HepG2 (cell line): ENCODE measurements around the gene CYRIA. TPM values are rescaled to one million over a fixed set of nuclear protein-coding genes. Genes with fewer than 3 reads are reported as not detected.

Experiments used
- ATAC-seq: fragments of 200-7000 bp; cut with Tn5 transposase; 3 replicates; pipeline ENCODE4 v1.9.1; 2020; ENCODE audit warnings: mild to moderate bottlenecking, moderate library complexity
- BruUV-seq: library from RNA; stranded (reverse); fragments of 400-500 nt; replicated peaks from 2 replicates; lab custom pipeline; 2021; lab: Mats Ljungman, UMichigan
- CTCF ChIA-PET: fragments of 300-600 bp; formaldehyde crosslinking; extraction: SDS; loops from one replicate; lab custom pipeline; 2021; ENCODE audit warnings: low total read pairs, inconsistent platforms, low intra/inter-chr PET ratio; lab: Yijun Ruan, JAX
- POLR2A ChIA-PET: fragments of 350-600 bp; sonication (Branson Sonifier 250); formaldehyde crosslinking; loops from one replicate; lab custom pipeline; 2020; ENCODE audit warnings: antibody characterized with exemption, inconsistent platforms; lab: Yijun Ruan, JAX
- DNase-seq: peaks from one replicate; pipeline ENCODE4 v3.0.0-alpha.2; 2015; ENCODE audit warnings: low spot score
- FAIRE-seq: peaks from 3 replicates; lab custom pipeline; 2011; peaks lifted over from hg19 to GRCh38; lab: Jason Lieb, UNC
- H2AFZ ChIP-seq: one replicate; pipeline ENCODE4 v1.6.1; 2011; ENCODE audit warnings: low read length, inconsistent platforms
- H3K27ac ChIP-seq: fragments of 300-600 bp; 3 replicates; pipeline ENCODE4 v1.8.0; 2011; ENCODE audit warnings: mixed run types, mild to moderate bottlenecking, mixed read lengths, low read length, inconsistent platforms; ENCODE audit not compliant: insufficient read depth; ENCODE audit errors: extremely low read length
- H3K27me3 ChIP-seq, 2 experiments: fragments of 200-600 bp in 1 of 2; 2 replicates in 1 of 2; 3 replicates in 1 of 2; pipeline versions ENCODE4 v1.6.0 to v1.8.0; 2011; ENCODE audit warnings: low read length in 2 of 2, mild to moderate bottlenecking in 2 of 2, moderate library complexity in 2 of 2, inconsistent platforms in 1 of 2; ENCODE audit not compliant: insufficient read depth in 2 of 2, control insufficient read depth in 1 of 2
- H3K36me3 ChIP-seq, 2 experiments: fragments of 200-600 bp in 1 of 2; replicated peaks in 1 of 2; 2 replicates in 1 of 2; 3 replicates in 1 of 2; pipeline versions ENCODE4 v1.5.1 to v1.8.0; 2011; ENCODE audit warnings: low read length in 2 of 2, inconsistent platforms in 1 of 2; ENCODE audit not compliant: insufficient read depth in 2 of 2, control insufficient read depth in 1 of 2
- H3K4me1 ChIP-seq: 2 replicates; pipeline ENCODE4 v1.5.1; 2012; ENCODE audit warnings: low read length, inconsistent platforms; ENCODE audit not compliant: insufficient read depth
- H3K4me2 ChIP-seq: 2 replicates; pipeline ENCODE4 v1.6.0; 2011; ENCODE audit warnings: low read depth, low read length, inconsistent platforms
- H3K4me3 ChIP-seq, 3 experiments: fragments of 200-600 bp in 1 of 3; sonication (generic), shearing (Covaris generic) in 1 of 3; replicated peaks in 1 of 3; 2 replicates each; pipeline ENCODE4 v1.5.1; 2011 to 2016; ENCODE audit warnings: low read length in 3 of 3, inconsistent platforms in 2 of 3, low read depth in 2 of 3, mild to moderate bottlenecking in 2 of 3, control low read depth in 1 of 3, mixed read lengths in 1 of 3; ENCODE audit not compliant: insufficient read depth in 1 of 3
- H3K79me2 ChIP-seq: one replicate; pipeline ENCODE4 v1.6.1; 2011; ENCODE audit warnings: low read length, inconsistent platforms; ENCODE audit not compliant: insufficient read depth
- H3K9ac ChIP-seq: 2 replicates; pipeline ENCODE4 v1.6.0; 2011; ENCODE audit warnings: mild to moderate bottlenecking, low read depth, low read length, inconsistent platforms; ENCODE audit not compliant: insufficient read depth
- H3K9me3 ChIP-seq: 2 replicates; pipeline ENCODE4 v1.5.1; 2012; ENCODE audit warnings: mild to moderate bottlenecking, low read length
- H4K20me1 ChIP-seq: 2 replicates; pipeline ENCODE4 v1.6.0; 2011; ENCODE audit warnings: inconsistent platforms, mild to moderate bottlenecking, low read length, moderate library complexity; ENCODE audit not compliant: insufficient read depth
- NFRKB ChIP-seq: fragments of 450-650 bp; IDR thresholded peaks from 2 replicates; pipeline ENCODE4 v1.6.1; 2017
- RFX1 ChIP-seq: fragments of 450-650 bp; IDR thresholded peaks from 2 replicates; pipeline ENCODE4 v1.6.1; 2017
- SUZ12 ChIP-seq: fragments of 150-350 bp; IDR thresholded peaks from 2 replicates; pipeline ENCODE4 v1.6.1; 2014; ENCODE audit warnings: low read depth, low read length
- TAF15 ChIP-seq: fragments of 200-400 bp; formaldehyde crosslinking; IDR thresholded peaks from one replicate; pipeline ENCODE4 v1.6.1; 2018; ENCODE audit warnings: mild to moderate bottlenecking, low read depth, low read length; ENCODE audit not compliant: poor library complexity, severe bottlenecking
- ZC3H13 ChIP-seq: sonication (generic); formaldehyde crosslinking; IDR thresholded peaks from 2 replicates; pipeline ENCODE4 v1.8.1; 2023; ENCODE audit warnings: mild to moderate bottlenecking, missing genetic modification reagents, moderate library complexity
- ZNF660 ChIP-seq: sonication (generic); formaldehyde crosslinking; IDR thresholded peaks from 2 replicates; pipeline ENCODE4 v1.5.1; 2020; ENCODE audit warnings: mild to moderate bottlenecking, low read depth, missing genetic modification reagents, borderline replicate concordance
- ZSCAN29 ChIP-seq: sonication (generic); formaldehyde crosslinking; conservative IDR thresholded peaks from 2 replicates; pipeline ENCODE4 v1.4.0; 2020; ENCODE audit warnings: mild to moderate bottlenecking, missing genetic modification reagents
- WGBS: methylation state at CpG from one replicate; pipeline ENCODE4 v1.1.6; 2017; ENCODE audit warnings: low lambda C conversion rate; 5-methylcytosine and 5-hydroxymethylcytosine counted together
- in situ Hi-C: cut with HindIII; loops from 2 replicates; pipeline ENCODE4 v1.10.0; 2017; ENCODE audit warnings: low pct_unique_long_range_greater_than_20kb; ENCODE audit not compliant: extremely low pct_ligation_motif_present
- intact Hi-C: fragments of 100-400 bp; cut with micrococcal nuclease; formaldehyde crosslinking; loops from one replicate; pipeline ENCODE4 v1.10.0; 2022; ENCODE audit not compliant: unreplicated experiment
- polyA plus RNA-seq, 8 experiments: library from polyadenylated mRNA; depleted of rRNA in 3 of 8; stranded (reverse) in 7 of 8; unstranded in 1 of 8; fragments of >200 nt; fragmentation: Illumina TruSeq in 4 of 8; extraction: Trizol in 4 of 8; gene quantifications; 2 replicates each; pipeline versions ENCODE4 v1.2.1 to v1.2.3, GENCODE V29; 2011 to 2016; ENCODE audit warnings: low read depth in 4 of 8, missing spikeins in 1 of 8, mixed read lengths in 1 of 8; ENCODE audit not compliant: insufficient read depth in 1 of 8
- total RNA-seq, 5 experiments: library from RNA; depleted of rRNA; stranded (reverse); fragments of >200 nt; fragmentation: Illumina TruSeq; extraction: Trizol; gene quantifications; 2 replicates each; pipeline ENCODE4 v1.2.3, GENCODE V29; 2016; ENCODE audit warnings: low read depth in 1 of 5
- TF ChIP-seq, protein P1 (sequence below): IDR thresholded peaks from 2 replicates; pipeline ENCODE4 v1.6.1; 2016; ENCODE audit warnings: low read depth, missing genetic modification reagents, missing compliant biosample characterization
- TF ChIP-seq, protein P2 (sequence below): sonication (generic); formaldehyde crosslinking; IDR thresholded peaks from 2 replicates; pipeline ENCODE4 v1.4.0; 2020; ENCODE audit warnings: missing genetic modification reagents, borderline replicate concordance

Gene CYRIA
- total and polyA plus RNA-seq, 2 of the 13 experiments (the other 11 are each of a cell fraction or from before 2014, with no cell fraction given): 0.09 TPM; not detected in 1

DNA sequence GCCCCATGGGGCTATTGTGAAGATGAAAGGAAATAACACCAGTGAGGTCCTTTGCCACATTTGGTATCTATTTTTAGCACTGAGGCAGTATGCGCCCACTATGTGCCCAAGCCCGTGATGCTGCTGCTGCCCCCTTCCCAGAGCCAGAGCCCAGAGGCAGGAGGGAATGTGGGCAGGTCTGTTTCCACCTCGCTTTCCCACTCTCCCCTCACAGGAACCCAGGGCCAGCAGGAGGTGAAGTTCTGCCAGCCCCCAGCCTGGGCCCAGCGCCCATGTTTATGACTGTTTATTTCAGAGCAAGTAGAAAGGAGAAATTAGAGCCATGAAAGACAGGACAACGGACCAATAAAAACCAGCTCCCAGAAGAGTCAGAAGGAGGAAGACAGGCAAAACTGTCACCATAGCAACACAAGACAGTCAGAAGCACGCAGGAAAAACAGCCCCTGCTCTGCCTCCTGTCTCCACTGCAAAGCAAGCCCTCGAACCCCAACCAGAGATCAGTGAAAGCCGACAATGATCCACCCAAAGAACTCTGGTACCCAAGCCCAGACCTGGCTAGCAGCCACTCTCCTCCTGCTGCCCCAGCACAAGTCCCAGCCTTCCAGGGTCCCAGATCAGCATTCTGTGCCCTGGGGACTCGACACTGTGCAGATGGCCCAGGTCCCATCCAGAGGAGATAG, 1.4 kb downstream of the CYRIA start:
- no TSS peak for BruUV-seq
- Histone ChIP-seq H4K20me1 (peaks cover 4% of the 10 kb centered on the region; the same call in 1 of the 2 replicates), H3K27ac (no peak overlapping the region), H3K79me2 (no peaks in the 10 kb centered on the region), H3K36me3 (no peaks in the 10 kb centered on the region), H3K4me2 (no peak overlapping the region), H2AFZ (no peak overlapping the region), H3K4me3 (no peak overlapping the region), H3K9me3 (no peaks in the 10 kb centered on the region), H3K4me1 (peaks cover 5% of the 10 kb centered on the region; the same call in 1 of the 2 replicates), H3K9ac (no peak overlapping the region), H3K27me3 (peaks cover 6 to 45% of the 10 kb centered on the region in 2 experiments; a peak in 3 of 5 replicates)
- DNase-seq: no peak
- WGBS: 40% methylated on average over 8 of the region's 9 CpGs
- ChIA-PET POLR2A (no interaction called here), CTCF (no interaction called here)
- ATAC-seq: no peak
- in situ Hi-C loops (no loop called here), intact Hi-C loops (no loop called here)
- no peak for FAIRE-seq
- TF ChIP-seq RFX1 (peak; percentile 53; the same call in 1 of the 2 replicates), SUZ12 (no peak)

DNA sequence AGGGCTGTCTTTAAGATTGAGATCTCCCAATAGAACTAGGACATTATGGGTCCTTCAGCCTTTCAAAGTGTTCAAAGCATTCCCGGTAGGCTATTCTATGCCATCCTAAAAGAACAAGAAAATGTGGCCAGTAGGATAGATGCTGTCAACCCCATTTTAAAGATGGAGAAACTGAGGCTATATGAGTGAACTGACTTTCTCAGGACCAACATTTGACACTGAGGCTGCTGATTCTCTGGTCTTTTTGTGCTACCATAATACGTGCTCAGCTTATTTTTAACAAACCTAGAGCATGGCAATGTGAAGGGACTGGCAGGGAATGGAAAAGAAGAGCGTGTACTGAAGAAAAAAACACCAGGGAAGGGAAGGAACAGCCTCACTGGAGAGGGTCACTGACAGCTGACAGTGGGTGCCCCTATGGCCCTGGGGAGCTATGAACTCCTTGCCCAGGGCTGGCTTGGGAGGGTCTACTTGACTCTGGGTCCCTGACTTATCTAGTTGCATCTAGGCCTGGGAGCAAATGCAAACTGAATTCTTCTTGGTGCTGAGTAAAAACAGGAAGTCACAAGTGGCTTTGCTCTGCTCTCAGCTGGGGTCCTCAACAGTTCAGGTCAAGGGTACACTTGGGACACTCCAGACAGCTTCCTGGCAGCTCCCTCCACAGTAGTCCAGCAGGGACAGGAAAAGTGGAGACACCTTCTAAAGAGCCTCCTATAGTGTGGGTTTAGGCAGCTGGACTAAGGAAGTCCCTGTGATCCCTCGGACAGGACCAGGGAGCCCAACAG, 2.3 kb downstream of the CYRIA start:
- intact Hi-C loops (no loop called here), in situ Hi-C loops (no loop called here)
- Histone ChIP-seq H3K4me3 (no peak overlapping the region), H2AFZ (no peak overlapping the region), H3K4me2 (no peak overlapping the region), H3K9ac (no peak overlapping the region), H3K27me3 (peaks cover 6 to 48% of the 10 kb centered on the region in 2 experiments; a peak in 3 of 5 replicates), H3K79me2 (no peaks in the 10 kb centered on the region), H3K27ac (no peak overlapping the region), H3K9me3 (no peaks in the 10 kb centered on the region), H3K4me1 (peaks cover 5% of the 10 kb centered on the region; the same call in 1 of the 2 replicates), H4K20me1 (peaks cover 4% of the 10 kb centered on the region; the same call in 1 of the 2 replicates), H3K36me3 (no peaks in the 10 kb centered on the region)
- FAIRE-seq (no peak), ATAC-seq (no peak), DNase-seq (no peak)
- ChIA-PET CTCF (no interaction called here), POLR2A (no interaction called here)
- no TSS peak for BruUV-seq
- WGBS: 19% methylated on average over 4 of the region's 4 CpGs
- TF ChIP-seq, protein P1, sequence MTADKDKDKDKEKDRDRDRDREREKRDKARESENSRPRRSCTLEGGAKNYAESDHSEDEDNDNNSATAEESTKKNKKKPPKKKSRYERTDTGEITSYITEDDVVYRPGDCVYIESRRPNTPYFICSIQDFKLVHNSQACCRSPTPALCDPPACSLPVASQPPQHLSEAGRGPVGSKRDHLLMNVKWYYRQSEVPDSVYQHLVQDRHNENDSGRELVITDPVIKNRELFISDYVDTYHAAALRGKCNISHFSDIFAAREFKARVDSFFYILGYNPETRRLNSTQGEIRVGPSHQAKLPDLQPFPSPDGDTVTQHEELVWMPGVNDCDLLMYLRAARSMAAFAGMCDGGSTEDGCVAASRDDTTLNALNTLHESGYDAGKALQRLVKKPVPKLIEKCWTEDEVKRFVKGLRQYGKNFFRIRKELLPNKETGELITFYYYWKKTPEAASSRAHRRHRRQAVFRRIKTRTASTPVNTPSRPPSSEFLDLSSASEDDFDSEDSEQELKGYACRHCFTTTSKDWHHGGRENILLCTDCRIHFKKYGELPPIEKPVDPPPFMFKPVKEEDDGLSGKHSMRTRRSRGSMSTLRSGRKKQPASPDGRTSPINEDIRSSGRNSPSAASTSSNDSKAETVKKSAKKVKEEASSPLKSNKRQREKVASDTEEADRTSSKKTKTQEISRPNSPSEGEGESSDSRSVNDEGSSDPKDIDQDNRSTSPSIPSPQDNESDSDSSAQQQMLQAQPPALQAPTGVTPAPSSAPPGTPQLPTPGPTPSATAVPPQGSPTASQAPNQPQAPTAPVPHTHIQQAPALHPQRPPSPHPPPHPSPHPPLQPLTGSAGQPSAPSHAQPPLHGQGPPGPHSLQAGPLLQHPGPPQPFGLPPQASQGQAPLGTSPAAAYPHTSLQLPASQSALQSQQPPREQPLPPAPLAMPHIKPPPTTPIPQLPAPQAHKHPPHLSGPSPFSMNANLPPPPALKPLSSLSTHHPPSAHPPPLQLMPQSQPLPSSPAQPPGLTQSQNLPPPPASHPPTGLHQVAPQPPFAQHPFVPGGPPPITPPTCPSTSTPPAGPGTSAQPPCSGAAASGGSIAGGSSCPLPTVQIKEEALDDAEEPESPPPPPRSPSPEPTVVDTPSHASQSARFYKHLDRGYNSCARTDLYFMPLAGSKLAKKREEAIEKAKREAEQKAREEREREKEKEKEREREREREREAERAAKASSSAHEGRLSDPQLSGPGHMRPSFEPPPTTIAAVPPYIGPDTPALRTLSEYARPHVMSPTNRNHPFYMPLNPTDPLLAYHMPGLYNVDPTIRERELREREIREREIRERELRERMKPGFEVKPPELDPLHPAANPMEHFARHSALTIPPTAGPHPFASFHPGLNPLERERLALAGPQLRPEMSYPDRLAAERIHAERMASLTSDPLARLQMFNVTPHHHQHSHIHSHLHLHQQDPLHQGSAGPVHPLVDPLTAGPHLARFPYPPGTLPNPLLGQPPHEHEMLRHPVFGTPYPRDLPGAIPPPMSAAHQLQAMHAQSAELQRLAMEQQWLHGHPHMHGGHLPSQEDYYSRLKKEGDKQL (CRISPR knock-in tag): no peak
- TF ChIP-seq ZSCAN29 (CRISPR knock-in tag) (no peak), ZNF660 (CRISPR knock-in tag) (no peak), ZC3H13 (CRISPR knock-in tag) (no peak), NFRKB (no peak), TAF15 (no peak)
- TF ChIP-seq, protein P2, sequence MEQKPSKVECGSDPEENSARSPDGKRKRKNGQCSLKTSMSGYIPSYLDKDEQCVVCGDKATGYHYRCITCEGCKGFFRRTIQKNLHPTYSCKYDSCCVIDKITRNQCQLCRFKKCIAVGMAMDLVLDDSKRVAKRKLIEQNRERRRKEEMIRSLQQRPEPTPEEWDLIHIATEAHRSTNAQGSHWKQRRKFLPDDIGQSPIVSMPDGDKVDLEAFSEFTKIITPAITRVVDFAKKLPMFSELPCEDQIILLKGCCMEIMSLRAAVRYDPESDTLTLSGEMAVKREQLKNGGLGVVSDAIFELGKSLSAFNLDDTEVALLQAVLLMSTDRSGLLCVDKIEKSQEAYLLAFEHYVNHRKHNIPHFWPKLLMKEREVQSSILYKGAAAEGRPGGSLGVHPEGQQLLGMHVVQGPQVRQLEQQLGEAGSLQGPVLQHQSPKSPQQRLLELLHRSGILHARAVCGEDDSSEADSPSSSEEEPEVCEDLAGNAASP (CRISPR knock-in tag): no peak
